Activated naive CD4-positive, alpha-beta T cell treated with anti-CD3 and anti-CD28 coated beads for 36 hours (primary cell): ENCODE results near the gene HOXD11. TPM values are rescaled to one million over a fixed set of nuclear protein-coding genes. Genes with fewer than 3 reads are reported as not detected.

Source experiments
- CTCF ChIA-PET: fragments of 350-600 bp; sonication (Branson Sonifier 250); formaldehyde crosslinking; loops from one replicate; lab custom pipeline; 2021; ENCODE audit warnings: antibody characterized with exemption; lab: Charles Lee
- DNase-seq: peaks from one replicate; pipeline ENCODE4 v3.0.0-alpha.2; 2020
- H3K27ac Mint-ChIP-seq: one replicate; pipeline ENCODE4 v1.8.0; 2021; ENCODE audit warnings: mild to moderate bottlenecking, mixed read lengths
- H3K27me3 Mint-ChIP-seq: one replicate; pipeline ENCODE4 v1.8.0; 2021; ENCODE audit warnings: low read depth, mixed read lengths
- H3K36me3 Mint-ChIP-seq: one replicate; pipeline ENCODE4 v1.8.0; 2021; ENCODE audit warnings: low read depth, mixed read lengths
- H3K4me1 Mint-ChIP-seq: one replicate; pipeline ENCODE4 v1.8.0; 2021; ENCODE audit warnings: low read depth, mixed read lengths
- H3K4me3 Mint-ChIP-seq: one replicate; pipeline ENCODE4 v1.8.0; 2021; ENCODE audit warnings: mild to moderate bottlenecking, moderate library complexity, mixed read lengths
- H3K9me3 Mint-ChIP-seq: one replicate; pipeline ENCODE4 v1.8.0; 2021; ENCODE audit warnings: mixed read lengths
- intact Hi-C: fragments of 100-400 bp; cut with micrococcal nuclease; formaldehyde crosslinking; loops from one replicate; pipeline ENCODE4 v1.15.1; 2023
- total RNA-seq, 2 experiments: library from RNA; stranded (reverse); gene quantifications; one replicate each; pipeline ENCODE4 v1.2.3, GENCODE V29; 2021

HOXD11 gene
- total RNA-seq, 2 experiments from 2014 or later: not detected

DNA sequence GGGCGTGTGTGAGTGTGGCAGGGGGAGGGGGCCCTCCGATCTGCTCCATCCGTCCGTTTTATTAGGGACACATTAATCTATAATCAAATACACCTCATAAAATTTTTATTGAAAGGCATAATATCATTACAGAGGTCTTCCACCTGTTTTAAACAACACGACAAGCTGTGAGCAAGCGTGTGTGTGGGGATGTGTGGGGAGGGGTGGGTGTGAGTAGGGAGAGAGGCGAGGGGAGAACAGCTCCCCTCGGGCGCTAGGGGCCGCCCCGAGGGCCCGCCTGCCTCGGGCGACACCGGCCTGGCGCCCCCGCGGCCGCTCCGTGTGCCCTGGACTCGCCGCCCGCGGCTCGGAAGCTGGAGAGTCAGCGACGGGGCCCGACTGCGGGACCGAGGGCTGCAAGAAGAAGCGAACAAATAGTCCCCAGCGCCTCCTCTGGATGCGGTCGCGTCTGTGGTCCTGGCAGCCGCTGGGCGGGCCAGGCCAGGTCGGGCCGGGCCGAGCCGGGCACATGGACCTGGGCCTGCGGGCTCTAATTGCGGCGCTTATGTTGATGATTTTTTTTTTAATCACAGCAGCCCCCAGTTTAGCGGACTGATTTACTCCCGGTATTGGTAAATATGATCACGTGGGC, 15.1 kb downstream of the HOXD11 start:
- H3K27ac Mint-ChIP-seq: no peak overlapping the region
- peaks cover 78% of the 10 kb centered on the region for H3K27me3 Mint-ChIP-seq
- peaks cover 13% of the 10 kb centered on the region for H3K4me1 Mint-ChIP-seq
- H3K4me3 Mint-ChIP-seq: peak overlapping the region; percentile 53
- CTCF ChIA-PET: interaction anchor here (0.6 kb wide), 1 partner anchor 59 kb away, joined by 3 read pairs; no protein-coding TSS in a partner anchor
- intact Hi-C loops: loop anchor here (5.0 kb wide), 2 partner anchors 35 to 40 kb away; no protein-coding TSS in a partner anchor
- peaks cover 1% of the 10 kb centered on the region for H3K9me3 Mint-ChIP-seq
- no peak for DNase-seq
- H3K36me3 Mint-ChIP-seq: peaks cover 2% of the 10 kb centered on the region

DNA sequence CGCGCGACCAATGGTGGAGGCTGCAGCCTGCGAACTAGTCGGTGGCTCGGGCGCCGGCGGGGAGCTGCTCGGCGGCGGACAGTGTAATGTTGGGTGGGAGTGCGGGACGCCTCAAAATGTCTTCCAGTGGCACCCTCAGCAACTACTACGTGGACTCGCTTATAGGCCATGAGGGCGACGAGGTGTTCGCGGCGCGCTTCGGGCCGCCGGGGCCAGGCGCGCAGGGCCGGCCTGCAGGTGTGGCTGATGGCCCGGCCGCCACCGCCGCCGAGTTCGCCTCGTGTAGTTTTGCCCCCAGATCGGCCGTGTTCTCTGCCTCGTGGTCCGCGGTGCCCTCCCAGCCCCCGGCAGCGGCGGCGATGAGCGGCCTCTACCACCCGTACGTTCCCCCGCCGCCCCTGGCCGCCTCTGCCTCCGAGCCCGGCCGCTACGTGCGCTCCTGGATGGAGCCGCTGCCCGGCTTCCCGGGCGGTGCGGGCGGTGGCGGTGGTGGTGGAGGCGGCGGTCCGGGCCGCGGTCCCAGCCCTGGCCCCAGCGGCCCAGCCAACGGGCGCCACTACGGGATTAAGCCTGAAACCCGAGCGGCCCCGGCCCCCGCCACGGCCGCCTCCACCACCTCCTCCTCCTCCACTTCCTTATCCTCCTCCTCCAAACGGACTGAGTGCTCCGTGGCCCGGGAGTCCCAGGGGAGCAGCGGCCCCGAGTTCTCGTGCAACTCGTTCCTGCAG, 15.8 kb downstream of the HOXD11 start, which contains the start of gene HOXD9:
Gene HOXD9, plus strand, starts transcription at position 37 of the 728 bp plus-strand sequence. Its CDS starts 50 bp downstream, at position 87.
- intact Hi-C loops: loop anchor here (5.0 kb wide), 2 partner anchors 36 to 39 kb away; no protein-coding TSS in a partner anchor
- Mint-ChIP-seq H3K27ac (no peak within 1 kb of the TSS), H3K4me1 (peaks cover 13% of the 10 kb centered on the region), H3K27me3 (peaks cover 75% of the 10 kb centered on the region), H3K4me3 (peak within 1 kb of the TSS; percentile 53), H3K36me3 (peaks cover 2% of the 10 kb centered on the region), H3K9me3 (peaks cover 1% of the 10 kb centered on the region)
- CTCF ChIA-PET: no interaction called here
- DNase-seq: peak; percentile 42

DNA sequence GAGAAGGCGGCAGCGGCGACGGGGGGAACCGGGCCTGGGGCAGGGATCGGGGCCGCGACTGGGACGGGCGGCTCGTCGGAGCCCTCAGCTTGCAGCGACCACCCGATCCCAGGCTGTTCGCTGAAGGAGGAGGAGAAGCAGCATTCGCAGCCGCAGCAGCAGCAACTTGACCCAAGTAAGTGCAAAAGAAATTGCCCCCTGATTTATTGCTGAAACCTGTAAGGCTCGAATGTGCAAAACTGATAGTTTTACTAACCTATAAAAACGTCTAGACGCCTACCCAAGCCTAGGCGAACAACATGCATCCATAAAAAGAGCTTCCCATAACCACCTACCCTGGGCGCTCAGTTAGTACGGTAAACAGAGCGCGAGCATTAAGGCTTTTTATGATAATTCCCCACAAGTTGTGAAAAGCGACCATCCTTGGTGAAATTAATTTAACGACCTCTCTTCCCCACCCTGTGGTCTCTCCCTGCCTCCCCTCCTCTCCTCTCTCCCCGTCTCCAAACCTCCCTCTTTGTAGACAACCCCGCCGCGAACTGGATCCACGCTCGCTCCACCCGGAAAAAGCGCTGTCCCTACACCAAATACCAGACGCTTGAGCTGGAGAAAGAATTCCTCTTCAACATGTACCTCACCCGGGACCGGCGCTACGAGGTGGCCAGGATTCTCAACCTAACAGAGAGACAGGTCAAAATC, 16.5 kb downstream of the HOXD11 start:
- no peaks in the 10 kb centered on the region for H3K36me3 Mint-ChIP-seq
- peaks cover 19% of the 10 kb centered on the region for H3K4me1 Mint-ChIP-seq
- DNase-seq: no peak
- intact Hi-C loops: loop anchor here (5.0 kb wide), 2 partner anchors 36 to 39 kb away; no protein-coding TSS in a partner anchor
- no peak overlapping the region for H3K27ac Mint-ChIP-seq
- peaks cover 75% of the 10 kb centered on the region for H3K27me3 Mint-ChIP-seq
- CTCF ChIA-PET: interaction anchor here (0.8 kb wide), 1 partner anchor 27 kb away, joined by 3 read pairs; no protein-coding TSS in a partner anchor
- peak overlapping the region; percentile 21 for H3K4me3 Mint-ChIP-seq
- peaks cover 1% of the 10 kb centered on the region for H3K9me3 Mint-ChIP-seq

DNA sequence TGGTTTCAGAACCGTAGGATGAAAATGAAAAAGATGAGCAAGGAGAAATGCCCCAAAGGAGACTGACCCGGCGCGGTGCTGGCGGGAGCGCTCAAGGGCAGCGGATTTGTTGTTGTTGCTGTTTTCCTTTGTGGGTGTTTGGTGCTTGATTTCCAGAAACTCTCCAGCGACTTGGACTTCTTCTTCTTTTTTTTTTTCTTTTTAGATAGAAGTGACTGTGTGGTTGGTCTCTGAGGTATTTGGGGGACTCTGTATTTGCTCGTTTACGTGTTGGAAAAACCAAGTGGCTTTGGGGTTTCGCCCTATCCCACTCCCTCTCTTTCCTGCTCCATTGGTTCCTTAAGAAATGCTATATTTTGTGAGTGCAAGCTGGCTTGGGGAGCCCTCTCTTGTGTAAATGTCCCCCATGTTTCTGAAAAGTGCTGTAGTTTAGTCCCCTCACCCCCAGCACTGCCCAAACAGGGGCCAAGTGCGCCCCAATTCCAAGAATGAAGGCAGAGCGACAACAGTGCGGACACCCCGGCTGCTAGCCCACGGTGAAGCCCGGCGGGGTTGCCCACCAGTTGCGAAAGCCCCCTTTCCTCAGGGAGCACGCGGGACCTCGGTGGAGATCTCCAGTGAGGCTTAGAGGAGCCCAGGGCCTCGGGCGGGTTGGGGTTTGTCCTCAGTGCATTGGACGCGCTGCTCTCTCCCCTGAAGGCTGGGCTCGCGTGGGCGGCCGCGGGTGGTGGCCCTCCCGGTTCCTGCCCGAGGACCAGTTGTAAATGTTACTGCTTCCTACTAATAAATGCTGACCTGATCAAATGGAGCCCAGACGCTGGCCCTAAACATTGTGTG, 17.2 kb downstream of the HOXD11 start:
- Mint-ChIP-seq H3K36me3 (no peaks in the 10 kb centered on the region), H3K4me3 (no peak overlapping the region), H3K9me3 (no peaks in the 10 kb centered on the region), H3K4me1 (peaks cover 21% of the 10 kb centered on the region), H3K27ac (no peak overlapping the region), H3K27me3 (peaks cover 75% of the 10 kb centered on the region)
- CTCF ChIA-PET: interaction anchor here (0.8 kb wide), 1 partner anchor 28 kb away, joined by 3 read pairs; no protein-coding TSS in a partner anchor
- intact Hi-C loops: loop anchor here (5.0 kb wide), 2 partner anchors 37 to 38 kb away; no protein-coding TSS in a partner anchor
- no peak for DNase-seq

DNA sequence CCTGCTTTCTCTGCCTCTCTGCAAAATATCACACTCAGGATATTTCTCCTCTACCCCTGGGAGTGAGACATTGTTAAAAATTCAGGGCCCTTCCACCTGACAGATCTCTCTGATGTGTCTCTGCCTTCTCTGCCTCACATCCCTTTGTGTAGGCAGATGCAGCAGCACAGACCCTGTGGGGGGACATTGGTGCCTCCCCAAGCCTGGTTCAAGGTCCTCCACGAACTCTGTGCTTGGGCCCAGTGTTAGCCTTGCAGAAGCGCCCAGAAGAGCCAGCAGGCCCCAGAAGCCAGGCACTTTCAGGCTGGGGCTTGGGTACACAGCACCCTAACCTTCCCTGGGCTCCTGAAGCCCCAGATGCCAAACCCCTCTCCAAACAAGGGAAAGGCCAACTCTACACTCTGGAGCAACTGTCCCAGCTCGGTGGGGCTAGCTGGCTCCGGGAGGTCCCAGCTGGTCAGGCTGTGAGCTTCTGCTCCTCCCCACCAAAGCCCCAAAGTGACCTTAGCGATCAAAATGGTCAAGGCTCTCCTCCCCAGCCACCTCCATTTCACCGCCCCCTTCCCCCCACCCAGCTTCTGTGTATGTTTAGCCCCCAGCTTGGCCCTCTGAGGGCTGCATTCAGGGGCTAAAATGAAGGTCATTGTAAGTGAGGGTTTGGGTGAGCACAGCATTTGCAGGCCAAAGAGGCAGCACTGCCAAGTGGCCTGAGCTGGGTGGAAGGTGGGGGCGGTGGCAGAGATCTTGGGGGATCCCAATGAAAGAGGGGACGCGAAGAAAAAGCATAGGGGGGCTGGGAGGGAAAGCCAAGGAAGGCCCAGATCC, 18.1 kb downstream of the HOXD11 start:
- Mint-ChIP-seq H3K27ac (no peak overlapping the region), H3K4me1 (peaks cover 21% of the 10 kb centered on the region), H3K27me3 (peaks cover 67% of the 10 kb centered on the region), H3K9me3 (no peaks in the 10 kb centered on the region), H3K36me3 (no peaks in the 10 kb centered on the region), H3K4me3 (no peak overlapping the region)
- CTCF ChIA-PET: interaction anchor here (1.4 to 4.4 kb wide), 6 partner anchors 16 to 1023 kb away, joined by 3 to 54 read pairs (median 15); no protein-coding TSS in a partner anchor
- no peak for DNase-seq
- intact Hi-C loops: loop anchor here (5.0 kb wide), 2 partner anchors 37 to 38 kb away; no protein-coding TSS in a partner anchor

DNA sequence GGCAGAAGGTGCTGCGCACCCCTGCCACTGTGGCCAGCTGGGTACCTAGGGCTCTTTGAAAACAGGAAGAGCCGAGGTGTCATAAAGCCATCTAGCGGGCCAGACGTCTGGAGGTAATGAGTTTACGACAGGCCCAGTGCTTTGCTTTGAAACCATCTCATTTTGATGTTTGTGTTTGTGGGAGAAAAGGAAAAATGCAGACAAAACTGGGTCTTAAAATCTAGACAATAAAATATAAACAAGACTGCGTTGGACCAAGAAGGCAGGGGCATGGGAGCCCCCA, 18.6 kb downstream of the HOXD11 start:
- CTCF ChIA-PET: interaction anchor here (1.4 to 4.4 kb wide), 8 partner anchors 15 to 1023 kb away, joined by 3 to 54 read pairs (median 12); no protein-coding TSS in a partner anchor
- H3K36me3 Mint-ChIP-seq: no peaks in the 10 kb centered on the region

DNA sequence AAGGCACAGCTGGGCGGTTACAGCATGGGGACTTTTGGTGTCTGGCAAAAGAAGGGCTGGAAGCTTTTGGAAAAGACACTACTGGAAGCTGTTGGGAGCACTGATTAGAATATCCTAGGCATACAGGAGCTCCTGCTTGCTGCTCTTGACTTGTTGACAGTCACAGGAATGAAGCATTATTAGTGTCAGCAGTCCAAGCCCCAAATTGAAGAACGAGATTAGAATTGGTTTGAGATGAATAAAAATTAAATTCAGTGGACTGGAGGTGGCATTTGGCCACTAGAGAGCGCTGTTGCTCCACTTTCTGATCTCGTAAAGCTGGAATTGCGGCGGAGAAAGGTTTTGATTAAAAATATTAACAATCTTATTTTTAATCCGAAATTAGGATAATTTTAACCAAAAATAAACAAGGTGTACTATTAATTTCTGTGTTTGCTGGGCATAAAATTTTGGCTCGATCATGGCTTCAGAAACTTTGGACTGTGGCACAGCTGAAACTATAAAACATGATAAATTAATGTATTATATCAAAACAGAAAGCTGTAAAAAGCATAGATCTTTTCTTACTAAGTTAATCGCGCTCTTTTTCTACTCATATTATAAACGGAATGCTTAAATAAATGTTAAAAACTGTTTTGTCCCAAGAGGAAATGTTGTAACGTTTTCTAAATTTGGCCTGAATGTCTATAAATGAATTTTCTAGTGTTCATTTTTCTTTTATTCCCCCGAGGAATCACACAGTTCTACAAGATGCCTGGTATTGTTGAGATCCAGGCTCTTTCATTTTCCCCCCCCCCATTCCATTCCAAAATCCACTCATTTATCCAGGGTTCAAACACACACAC, 20.1 kb downstream of the HOXD11 start:
- Mint-ChIP-seq H3K4me3 (no peak overlapping the region), H3K27me3 (peaks cover 68% of the 10 kb centered on the region), H3K27ac (no peak overlapping the region), H3K36me3 (no peaks in the 10 kb centered on the region), H3K4me1 (peaks cover 25% of the 10 kb centered on the region), H3K9me3 (no peaks in the 10 kb centered on the region)
- CTCF ChIA-PET: interaction anchor here (0.5 to 4.4 kb wide), 41 partner anchors 9 to 1030 kb away, joined by 3 to 54 read pairs (median 4); partner anchors contain the start of gene HOXD4
- intact Hi-C loops: loop anchor here (1.0 kb wide), 5 partner anchors 328 to 1022 kb away; no protein-coding TSS in a partner anchor
- peak; percentile 81 for DNase-seq

More for the DNA sequence above, 18.6 kb downstream of the HOXD11 start:
- no peak for DNase-seq
- no peak overlapping the region for H3K27ac Mint-ChIP-seq
- H3K27me3 Mint-ChIP-seq: peaks cover 63% of the 10 kb centered on the region
- intact Hi-C loops: no loop called here
- no peaks in the 10 kb centered on the region for H3K9me3 Mint-ChIP-seq
- H3K4me1 Mint-ChIP-seq: peaks cover 21% of the 10 kb centered on the region
- H3K4me3 Mint-ChIP-seq: no peak overlapping the region

DNA sequence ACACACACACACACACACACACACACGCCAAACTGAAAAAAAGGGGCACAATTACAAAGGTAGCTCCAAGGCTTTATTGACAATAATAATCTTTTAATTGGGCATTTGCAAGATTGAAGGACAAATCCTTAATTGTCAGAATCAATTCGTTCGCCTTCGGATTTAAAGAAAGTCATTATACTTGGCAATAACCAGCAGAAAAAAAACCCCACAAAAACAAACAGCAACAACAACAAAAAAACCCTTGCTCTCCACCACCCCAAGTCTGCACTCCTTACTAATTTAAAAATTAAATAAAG, 20.6 kb downstream of the HOXD11 start:
- H3K9me3 Mint-ChIP-seq: no peaks in the 10 kb centered on the region
- no peak for DNase-seq
- H3K4me3 Mint-ChIP-seq: no peak overlapping the region
- H3K36me3 Mint-ChIP-seq: no peaks in the 10 kb centered on the region
- intact Hi-C loops: loop anchor here (1.0 to 2.0 kb wide), 6 partner anchors 17 to 1022 kb away; no protein-coding TSS in a partner anchor
- H3K27ac Mint-ChIP-seq: no peak overlapping the region
- CTCF ChIA-PET: interaction anchor here (0.6 to 4.4 kb wide), 22 partner anchors 11 to 1021 kb away, joined by 3 to 54 read pairs (median 4); partner anchors contain the start of gene HOXD4
- H3K4me1 Mint-ChIP-seq: peaks cover 27% of the 10 kb centered on the region
- H3K27me3 Mint-ChIP-seq: peaks cover 70% of the 10 kb centered on the region

DNA sequence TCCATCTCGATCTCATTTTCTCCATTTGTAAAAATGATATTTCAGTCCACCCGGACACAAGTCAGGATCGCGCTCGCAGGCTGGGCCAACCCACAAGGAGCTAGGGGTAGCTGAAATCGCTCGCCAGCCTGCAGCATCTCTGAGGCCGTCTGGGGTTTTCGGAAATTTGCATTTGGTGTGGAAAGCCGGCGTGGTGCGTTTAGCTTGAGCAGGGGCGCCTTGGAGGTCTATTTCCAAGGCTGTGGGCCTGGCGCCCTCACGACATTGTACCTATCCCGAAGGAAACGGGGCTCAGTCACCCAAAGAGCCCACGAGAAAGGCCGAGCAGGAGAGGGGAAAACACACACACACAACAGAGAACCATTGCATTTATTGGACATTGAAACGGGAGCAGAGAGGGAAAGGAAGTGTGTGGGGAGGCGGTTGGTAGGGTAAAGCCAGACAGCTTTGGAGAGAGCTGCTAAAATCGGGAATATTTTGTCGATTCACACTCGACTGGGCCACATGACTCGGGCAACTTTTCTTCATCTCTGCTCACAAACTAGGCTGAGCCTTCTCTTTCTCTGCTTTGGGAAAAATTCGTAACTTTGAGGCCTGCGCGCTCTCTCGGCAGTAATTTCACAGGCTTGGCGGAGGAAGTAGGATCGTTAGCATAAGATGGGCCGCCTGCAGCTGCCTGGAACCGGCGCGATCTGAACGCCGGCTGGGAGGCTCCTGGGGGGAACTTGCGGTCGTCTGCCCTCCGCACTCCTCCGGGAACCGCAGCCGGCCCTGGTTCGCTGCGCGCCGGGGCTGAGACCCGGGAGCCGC, 21.3 kb downstream of the HOXD11 start:
- no peaks in the 10 kb centered on the region for H3K9me3 Mint-ChIP-seq
- CTCF ChIA-PET: interaction anchor here (0.6 to 4.4 kb wide), 16 partner anchors 10 to 1020 kb away, joined by 3 to 54 read pairs (median 6); partner anchors contain the start of gene HOXD4
- H3K27me3 Mint-ChIP-seq: peaks cover 76% of the 10 kb centered on the region
- peak overlapping the region; percentile 32 for H3K27ac Mint-ChIP-seq
- no peak for DNase-seq
- intact Hi-C loops: loop anchor here (2.0 kb wide), 1 partner anchor 18 kb away; no protein-coding TSS in a partner anchor
- peaks cover 24% of the 10 kb centered on the region for H3K4me1 Mint-ChIP-seq
- peak overlapping the region; percentile 33 for H3K4me3 Mint-ChIP-seq
- no peaks in the 10 kb centered on the region for H3K36me3 Mint-ChIP-seq
